ENCODE data around the gene OR7D2. TPM values are rescaled to one million over a fixed set of nuclear protein-coding genes. Genes with fewer than 3 reads are reported as not detected.

The OR7D2 gene
- total and polyA plus RNA-seq, 2 experiments from 2014 or later, result not detected

GRCh38 chr19:9159891-9160290 lies 18.9 kb upstream of the OR7D2 start:
- Mint-ChIP-seq H3K9me3 (peaks cover 64% of the 10 kb centered on the region), H3K4me3 (no peak overlapping the region)

More at GRCh38 chr19:9159891-9160290, 18.9 kb upstream of the OR7D2 start:
- Histone ChIP-seq H4K20me1 (replicated peaks; ENCODE audit: insufficient read depth) (peaks cover 10% of the 10 kb centered on the region), H3K27ac (ENCODE audit: low read depth) (no peak overlapping the region), H3F3A (replicated peaks; ENCODE audit: low read depth) (no peaks in the 10 kb centered on the region), H3K27me3 (ENCODE audit: insufficient read depth) (no peaks in the 10 kb centered on the region), H3K4me3 (no peak overlapping the region), H2AFZ (no peak overlapping the region), H3K79me2 (replicated peaks; ENCODE audit: insufficient read depth) (peaks cover 32% of the 10 kb centered on the region), H3K4me2 (no peak overlapping the region), H3K36me3 (ENCODE audit: insufficient read depth) (peaks cover 63% of the 10 kb centered on the region), H3K4me1 (ENCODE audit: insufficient read depth) (no peaks in the 10 kb centered on the region), H3K9me2 (ENCODE audit: insufficient read depth) (no peaks in the 10 kb centered on the region)
- Mint-ChIP-seq H3K36me3 (ENCODE audit: low read depth) (peaks cover 99% of the 10 kb centered on the region), H3K27ac (no peak overlapping the region), H3K4me1 (no peaks in the 10 kb centered on the region), H3K27me3 (ENCODE audit: insufficient read depth, low read depth, poor library complexity) (no peaks in the 10 kb centered on the region)
- no peak for DNase-seq (ENCODE audit: low spot score)
- TF ChIP-seq EZH2phosphoT487 (IDR thresholded peaks at IDR 0.05; ENCODE audit: unreplicated experiment), result no peak
- TF ChIP-seq ETS1 (IDR thresholded peaks at IDR 0.05), result no peak
- no peak for TF ChIP-seq ZNF114 (CRISPR knock-in tag; IDR thresholded peaks at IDR 0.05)
- no peak for TF ChIP-seq CREB1 (CRISPR knock-in tag; IDR thresholded peaks at IDR 0.05; ENCODE audit: low read depth)
- no peak for TF ChIP-seq NANOG (IDR thresholded peaks at IDR 0.05; ENCODE audit: borderline replicate concordance)
- TF ChIP-seq STAT1 (IDR thresholded peaks at IDR 0.05; ENCODE audit: unreplicated experiment), result no peak
- TF ChIP-seq JUNB (IDR thresholded peaks at IDR 0.05; ENCODE audit: unreplicated experiment), result no peak
- no peak for TF ChIP-seq CTCF (conservative IDR thresholded peaks at IDR 0.05; ENCODE audit: low read depth in 2 of 2)
- TF ChIP-seq ZNF462 (CRISPR knock-in tag; IDR thresholded peaks at IDR 0.05), result no peak
- no peak for TF ChIP-seq POLR2AphosphoS5 (IDR thresholded peaks at IDR 0.05; ENCODE audit: low read depth)
- no peak for TF ChIP-seq ZNF331 (CRISPR knock-in tag; IDR thresholded peaks at IDR 0.05; ENCODE audit: low read depth)
- TF ChIP-seq REST (IDR thresholded peaks at IDR 0.05; ENCODE audit: unreplicated experiment), result no peak
- no peak for TF ChIP-seq EZH2 (IDR thresholded peaks at IDR 0.05; ENCODE audit: low read depth, unreplicated experiment)
- no peak for ATAC-seq
